Breast epithelium (tissue), 3 donors: ENCODE results near the gene TXLNG.

Source experiments
- POLR2AphosphoS5 ChIP-seq, 3 donors: sonication (generic); formaldehyde crosslinking; IDR thresholded peaks; one replicate each; pipeline ENCODE4 v1.6.1; 2017; ENCODE audit warnings: antibody characterized with exemption in 3 of 3
- TF ChIP-seq, protein P1 (sequence below), 3 donors: fragments of 450-650 bp; IDR thresholded peaks; one replicate each; pipeline ENCODE4 v1.5.1; 2016 to 2017; ENCODE audit warnings: antibody characterized with exemption in 3 of 3, mild to moderate bottlenecking in 3 of 3, moderate library complexity in 3 of 3

- TF ChIP-seq, protein P1, sequence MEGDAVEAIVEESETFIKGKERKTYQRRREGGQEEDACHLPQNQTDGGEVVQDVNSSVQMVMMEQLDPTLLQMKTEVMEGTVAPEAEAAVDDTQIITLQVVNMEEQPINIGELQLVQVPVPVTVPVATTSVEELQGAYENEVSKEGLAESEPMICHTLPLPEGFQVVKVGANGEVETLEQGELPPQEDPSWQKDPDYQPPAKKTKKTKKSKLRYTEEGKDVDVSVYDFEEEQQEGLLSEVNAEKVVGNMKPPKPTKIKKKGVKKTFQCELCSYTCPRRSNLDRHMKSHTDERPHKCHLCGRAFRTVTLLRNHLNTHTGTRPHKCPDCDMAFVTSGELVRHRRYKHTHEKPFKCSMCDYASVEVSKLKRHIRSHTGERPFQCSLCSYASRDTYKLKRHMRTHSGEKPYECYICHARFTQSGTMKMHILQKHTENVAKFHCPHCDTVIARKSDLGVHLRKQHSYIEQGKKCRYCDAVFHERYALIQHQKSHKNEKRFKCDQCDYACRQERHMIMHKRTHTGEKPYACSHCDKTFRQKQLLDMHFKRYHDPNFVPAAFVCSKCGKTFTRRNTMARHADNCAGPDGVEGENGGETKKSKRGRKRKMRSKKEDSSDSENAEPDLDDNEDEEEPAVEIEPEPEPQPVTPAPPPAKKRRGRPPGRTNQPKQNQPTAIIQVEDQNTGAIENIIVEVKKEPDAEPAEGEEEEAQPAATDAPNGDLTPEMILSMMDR (IDR thresholded peaks at IDR 0.05), result no peak
- TF ChIP-seq POLR2AphosphoS5 (IDR thresholded peaks at IDR 0.05), result no peak
These were observed 11.5 kb upstream of the TXLNG start for GRCh38 chrX:16774746-16775145.
